ENCODE data around the gene SLC35A1. TPM values are rescaled to one million over a fixed set of nuclear protein-coding genes. Genes with fewer than 3 reads are reported as not detected.

The SLC35A1 gene
- polyA plus RNA-seq, 3 donors from 2014 or later = 29.0 to 55.0 (median 30.0) TPM

GRCh38 chr6:87540539-87540938 lies 67.8 kb downstream of the SLC35A1 start:
- peak overlapping the region in 1 of 6 donors; percentile 29 for H3K27ac Mint-ChIP-seq
- no peaks in the 10 kb centered on the region for H3K27me3 Mint-ChIP-seq (ENCODE audit: low read depth in 3 of 3)
- H3K4me3 Mint-ChIP-seq = no peak overlapping the region
- H3K4me1 Mint-ChIP-seq = peaks cover 7 to 10% of the 10 kb centered on the region in 2 donors
- H3K9me3 Mint-ChIP-seq = peaks cover 0 to 2% (median 0%) of the 10 kb centered on the region in 6 donors
- DNase-seq = no peak
- H3K36me3 Mint-ChIP-seq = peaks cover 24 to 45% (median 39%) of the 10 kb centered on the region in 3 donors

- peaks cover 0 to 2% (median 0%) of the 10 kb centered on the region in 6 donors for H3K9me3 Mint-ChIP-seq
- no peaks in the 10 kb centered on the region for H3K27me3 Mint-ChIP-seq (ENCODE audit: low read depth in 3 of 3)
- no peak overlapping the region for H3K4me3 Mint-ChIP-seq
- no peak for DNase-seq
- H3K4me1 Mint-ChIP-seq = peaks cover 7 to 10% of the 10 kb centered on the region in 2 donors
- no peak overlapping the region for H3K27ac Mint-ChIP-seq
- peaks cover 27 to 48% (median 39%) of the 10 kb centered on the region in 3 donors for H3K36me3 Mint-ChIP-seq
Observed at GRCh38 chr6:87541041-87541440, 68.3 kb downstream of the SLC35A1 start.

- H3K27me3 Mint-ChIP-seq (ENCODE audit: low read depth in 3 of 3) = no peaks in the 10 kb centered on the region
- DNase-seq = no peak
- H3K36me3 Mint-ChIP-seq = peaks cover 29 to 50% (median 39%) of the 10 kb centered on the region in 3 donors
- peaks cover 0 to 2% (median 0%) of the 10 kb centered on the region in 6 donors for H3K9me3 Mint-ChIP-seq
- peaks cover 7 to 10% of the 10 kb centered on the region in 2 donors for H3K4me1 Mint-ChIP-seq
- no peak overlapping the region for H3K4me3 Mint-ChIP-seq
- no peak overlapping the region for H3K27ac Mint-ChIP-seq
Observed at GRCh38 chr6:87541744-87542143, 69.0 kb downstream of the SLC35A1 start.

- Mint-ChIP-seq H3K9me3 (peaks cover 0 to 2% (median 0%) of the 10 kb centered on the region in 6 donors), H3K4me1 (peaks cover 0 to 2% of the 10 kb centered on the region in 2 donors), H3K27ac (peak overlapping the region in 1 of 6 donors; percentile 50), H3K36me3 (peaks cover 27 to 52% (median 32%) of the 10 kb centered on the region in 3 donors), H3K4me3 (no peak overlapping the region), H3K27me3 (ENCODE audit: low read depth in 3 of 3) (no peaks in the 10 kb centered on the region)
- DNase-seq = no peak
Observed at GRCh38 chr6:87543696-87544473, 71.1 kb downstream of the SLC35A1 start.

- Mint-ChIP-seq H3K36me3 (peaks cover 22 to 48% (median 28%) of the 10 kb centered on the region in 3 donors), H3K4me3 (no peak overlapping the region), H3K27ac (peak overlapping the region in 2 of 6 donors; percentile 37 to 50), H3K4me1 (peaks cover under 1 to 2% of the 10 kb centered on the region in 2 donors), H3K9me3 (peaks cover 0 to under 1% (median 0%) of the 10 kb centered on the region in 6 donors), H3K27me3 (ENCODE audit: low read depth in 3 of 3) (no peaks in the 10 kb centered on the region)
- no peak for DNase-seq
Observed at GRCh38 chr6:87544474-87544735, 71.6 kb downstream of the SLC35A1 start.

- Mint-ChIP-seq H3K36me3 (peaks cover 14 to 32% (median 22%) of the 10 kb centered on the region in 3 donors), H3K4me3 (no peak overlapping the region), H3K9me3 (peaks cover 0 to 2% (median 0%) of the 10 kb centered on the region in 6 donors), H3K27ac (peak overlapping the region in 4 of 6 donors; percentile 12 to 52 (median 40)), H3K27me3 (ENCODE audit: low read depth in 3 of 3) (no peaks in the 10 kb centered on the region), H3K4me1 (peaks cover 0 to 26% of the 10 kb centered on the region in 2 donors)
- DNase-seq = no peak
Observed at GRCh38 chr6:87551799-87552198, 79.0 kb downstream of the SLC35A1 start.

- Mint-ChIP-seq H3K27ac (peak overlapping the region in 3 of 6 donors; percentile 10 to 12 (median 10)), H3K9me3 (peaks cover 0 to 2% (median 0%) of the 10 kb centered on the region in 6 donors), H3K36me3 (peaks cover 22 to 38% (median 22%) of the 10 kb centered on the region in 3 donors), H3K27me3 (ENCODE audit: low read depth in 3 of 3) (no peaks in the 10 kb centered on the region), H3K4me1 (peaks cover 0 to 30% of the 10 kb centered on the region in 2 donors), H3K4me3 (no peak overlapping the region)
- no peak for DNase-seq
Observed at GRCh38 chr6:87553159-87553765, 80.5 kb downstream of the SLC35A1 start.

GRCh38 chr6:87555506-87555905 lies 82.7 kb downstream of the SLC35A1 start:
- Mint-ChIP-seq H3K9me3 (peaks cover 0 to 2% (median 0%) of the 10 kb centered on the region in 6 donors), H3K27ac (no peak overlapping the region), H3K36me3 (peaks cover 20 to 38% (median 24%) of the 10 kb centered on the region in 3 donors), H3K27me3 (ENCODE audit: low read depth in 3 of 3) (no peaks in the 10 kb centered on the region), H3K4me1 (peaks cover 0 to 22% of the 10 kb centered on the region in 2 donors), H3K4me3 (no peak overlapping the region)
- no peak for DNase-seq

GRCh38 chr6:87558446-87558845 lies 85.7 kb downstream of the SLC35A1 start:
- H3K4me1 Mint-ChIP-seq = peaks cover 0 to 14% of the 10 kb centered on the region in 2 donors
- H3K27ac Mint-ChIP-seq = peak overlapping the region in 1 of 6 donors; percentile 45

GRCh38 chr6:87561017-87561416 lies 88.2 kb downstream of the SLC35A1 start:
- no peak overlapping the region for H3K4me3 Mint-ChIP-seq
- no peaks in the 10 kb centered on the region for H3K9me3 Mint-ChIP-seq
- peaks cover 4 to 31% (median 14%) of the 10 kb centered on the region in 3 donors for H3K36me3 Mint-ChIP-seq
- DNase-seq = no peak
- H3K27ac Mint-ChIP-seq = no peak overlapping the region
- H3K27me3 Mint-ChIP-seq (ENCODE audit: low read depth in 3 of 3) = peaks cover 0 to 2% (median 0%) of the 10 kb centered on the region in 3 donors
- H3K4me1 Mint-ChIP-seq = peaks cover 0 to 7% of the 10 kb centered on the region in 2 donors

More at GRCh38 chr6:87558446-87558845, 85.7 kb downstream of the SLC35A1 start:
- Mint-ChIP-seq H3K4me3 (no peak overlapping the region), H3K27me3 (ENCODE audit: low read depth in 3 of 3) (peaks cover 0 to 2% (median 0%) of the 10 kb centered on the region in 3 donors), H3K9me3 (no peaks in the 10 kb centered on the region), H3K36me3 (peaks cover 14 to 44% (median 15%) of the 10 kb centered on the region in 3 donors)
- DNase-seq = no peak

Other genes with a start within 250 kb of the SLC35A1 start
- 10 to 100 TPM; 11.3 to 17.6 (median 16.5) TPM for gene SMIM8, start 150.4 kb upstream of the SLC35A1 start, polyA plus RNA-seq
- under 1 TPM in 1 of 3 donors, not detected in 2; 0.54 TPM for gene GJB7, start 143.7 kb upstream of the SLC35A1 start, polyA plus RNA-seq
- under 1 TPM in 2 of 3 donors, not detected in 1; 0.20 to 0.42 TPM for gene C6orf163, start 128.2 kb upstream of the SLC35A1 start, polyA plus RNA-seq
- not detected for gene CFAP206, start 65.0 kb upstream of the SLC35A1 start, polyA plus RNA-seq
- gene RARS2, start 117.0 kb downstream of the SLC35A1 start, polyA plus RNA-seq = 10 to 100 TPM; 16.5 to 24.7 (median 22.1) TPM
- gene ORC3, start 117.2 kb downstream of the SLC35A1 start, polyA plus RNA-seq = 10 to 100 TPM; 20.3 to 26.7 (median 24.0) TPM
- gene AKIRIN2, start 229.3 kb downstream of the SLC35A1 start, polyA plus RNA-seq = 10 to 100 TPM; 35.6 to 53.8 (median 42.0) TPM